NCI-H460 (cell line): Measurements from ENCODE around the gene LRRC23. TPM values are rescaled to one million over a fixed set of nuclear protein-coding genes. Genes with fewer than 3 reads are reported as not detected.
"Not testable (repeated sequence)": the region's sequence is repeated elsewhere in the genome, so short reads cannot be mapped to it uniquely, and the experiment has no call there.

Experiments used
- DNase-seq: peaks from one replicate; pipeline ENCODE4 v3.0.0-alpha.2; 2016; ENCODE audit warnings: low read depth; ENCODE audit errors: extremely low read depth
- total RNA-seq: library from RNA; depleted of rRNA; stranded (reverse); fragments of >200 nt; shearing (Covaris generic); gene quantifications from 2 replicates; pipeline ENCODE4 v1.2.3, GENCODE V29; 2014

Gene LRRC23
- total RNA-seq, 1 experiment from 2014 or later, result 12.7 TPM

DNA sequence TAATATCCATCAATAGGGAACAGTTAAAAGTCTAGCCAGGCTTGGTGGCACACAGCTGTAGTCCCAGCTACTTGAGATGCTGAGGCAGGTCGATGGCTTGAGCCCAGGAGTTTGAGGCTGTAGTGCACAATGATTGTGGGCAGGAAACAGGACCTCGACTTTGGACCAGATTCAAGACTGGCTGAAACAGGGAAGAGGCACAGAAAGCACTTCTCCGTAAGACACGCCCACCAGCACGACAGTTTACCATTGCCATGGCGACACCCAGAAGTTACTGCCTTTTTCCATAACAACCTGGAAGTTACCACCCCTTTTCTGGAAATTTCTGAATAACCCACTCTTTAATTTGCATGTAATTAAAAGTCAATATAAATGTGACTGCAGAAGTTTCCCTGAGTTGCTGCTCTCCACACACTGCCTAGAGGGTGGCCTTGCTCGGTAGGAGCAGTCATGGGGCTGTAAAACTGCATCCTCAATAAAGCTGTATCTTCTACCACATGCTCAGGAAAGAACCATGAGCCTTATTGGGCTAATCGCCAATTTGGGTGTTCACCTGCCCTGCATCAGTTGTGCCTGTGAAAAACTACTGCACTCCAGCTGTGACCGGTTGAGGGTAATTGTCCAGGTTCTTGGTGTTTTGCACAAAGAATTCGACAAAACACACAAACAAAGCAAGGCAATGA lies 4.6 kb upstream of the LRRC23 start:
- no peak for DNase-seq

DNA sequence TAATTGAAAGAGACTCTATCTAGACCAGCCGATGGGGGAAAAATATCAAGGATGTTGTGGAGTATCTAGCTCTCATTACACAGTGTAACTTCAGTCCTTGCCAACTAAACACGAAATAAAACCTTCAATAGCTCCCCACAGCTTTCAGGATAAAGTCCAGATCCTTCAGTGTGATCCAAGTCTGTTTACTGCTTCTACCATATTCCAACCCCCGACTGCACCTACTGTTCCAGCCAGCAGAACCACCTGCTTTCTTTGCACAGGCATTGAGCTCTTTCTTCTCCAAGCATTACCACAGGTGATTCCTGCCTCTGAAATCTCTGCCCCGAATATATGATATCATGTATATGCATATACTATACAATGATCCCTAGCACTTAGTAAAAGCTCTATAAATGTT lies 2.2 kb upstream of the LRRC23 start:
- no peak for DNase-seq

DNA sequence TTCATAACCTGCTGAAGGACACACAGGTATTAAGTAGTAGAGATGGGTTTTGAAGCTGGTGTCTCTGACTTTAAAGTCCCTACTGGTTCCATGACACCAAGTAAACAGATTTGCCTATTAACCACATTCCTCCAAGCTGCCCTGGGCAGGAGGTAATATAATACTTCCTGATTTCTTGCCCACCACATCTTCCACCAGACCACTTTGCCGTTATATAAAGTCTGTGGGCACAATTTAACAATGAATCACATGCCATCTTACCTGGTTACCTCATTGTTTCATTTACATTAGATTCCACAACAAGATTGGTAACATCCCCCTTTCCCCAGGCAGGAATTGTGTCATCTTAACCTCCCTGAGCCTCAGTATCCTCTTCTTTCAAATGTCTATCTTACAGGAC lies 900 bp upstream of the LRRC23 start:
- DNase-seq, result no peak

DNA sequence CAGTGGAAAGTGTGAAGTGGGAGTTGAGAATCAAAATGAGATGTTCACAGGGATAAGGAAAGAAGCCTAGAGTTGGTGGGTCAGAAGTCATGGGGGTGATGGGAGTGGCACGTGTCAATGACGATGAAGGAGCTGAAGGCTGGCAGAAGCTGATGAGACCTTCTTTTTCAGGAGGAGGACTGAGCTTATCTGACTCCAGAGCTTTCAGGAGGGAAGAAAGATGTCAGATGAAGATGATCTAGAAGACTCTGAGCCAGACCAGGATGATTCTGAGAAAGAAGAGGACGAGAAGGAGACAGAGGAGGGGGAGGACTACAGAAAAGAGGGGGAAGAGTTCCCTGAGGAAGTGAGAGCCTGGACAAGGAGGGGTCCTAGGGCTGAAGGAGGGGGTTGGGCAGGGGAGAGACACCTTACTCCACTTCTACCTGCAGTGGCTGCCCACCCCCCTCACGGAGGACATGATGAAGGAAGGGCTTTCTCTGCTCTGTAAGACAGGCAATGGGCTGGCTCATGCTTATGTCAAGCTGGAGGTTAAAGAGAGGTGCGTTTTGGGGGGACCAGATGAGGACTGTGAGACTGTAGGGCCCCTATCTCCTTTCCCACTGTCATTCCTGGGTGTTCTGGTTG lies 905 bp downstream of the LRRC23 start:
- no peak for DNase-seq

DNA sequence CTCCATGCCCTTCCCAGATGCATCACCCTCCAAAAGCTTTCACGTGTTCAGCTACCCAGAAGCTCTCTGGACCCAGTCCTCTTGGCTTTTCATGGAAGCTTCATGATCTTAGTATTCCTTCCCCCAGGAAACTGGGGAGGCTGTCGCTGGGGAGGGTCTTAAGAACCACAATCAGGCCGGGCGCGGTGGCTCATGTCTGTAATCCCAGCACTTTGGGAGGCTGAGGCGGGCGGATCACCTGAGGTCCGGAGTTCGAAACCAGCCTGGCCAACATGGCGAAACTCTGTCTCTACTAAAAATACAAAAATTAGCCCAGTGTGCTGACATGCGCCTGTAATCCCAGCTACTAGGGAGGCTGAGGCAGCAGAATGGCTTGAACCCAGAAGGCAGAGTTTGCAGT lies 3.5 kb downstream of the LRRC23 start:
- DNase-seq, result not testable (repeated sequence)

DNA sequence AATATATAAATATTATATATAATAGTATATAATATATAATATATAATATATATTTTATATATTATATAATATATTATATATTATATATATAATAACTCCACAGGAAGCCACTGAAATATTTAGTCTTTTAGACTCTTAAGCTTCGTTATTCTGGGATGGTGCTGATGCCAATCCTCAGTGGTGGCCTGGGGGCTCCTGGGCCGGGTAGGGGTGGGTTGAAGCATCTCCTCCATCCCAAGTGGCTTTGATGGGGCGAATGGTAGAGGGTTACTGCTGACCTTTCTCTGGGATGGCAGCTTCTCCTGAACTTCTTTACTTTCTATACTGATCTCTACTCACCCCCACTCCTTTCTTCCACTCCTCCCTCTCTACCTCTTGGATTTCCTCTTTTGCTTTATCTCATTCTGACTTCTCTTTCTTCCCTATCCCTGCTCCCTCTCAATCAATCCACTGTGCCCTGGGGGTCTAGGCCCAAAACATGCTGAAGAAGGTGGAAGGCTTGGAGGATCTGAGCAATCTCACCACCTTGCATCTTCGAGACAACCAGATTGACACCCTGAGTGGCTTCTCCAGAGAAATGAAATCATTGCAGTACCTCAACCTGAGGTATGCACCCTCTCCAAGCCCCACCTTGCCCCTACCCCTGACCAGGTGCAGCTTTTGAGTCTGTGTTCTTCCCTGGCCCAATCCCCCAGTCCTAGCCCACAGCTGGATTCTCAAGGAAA lies 5.0 kb downstream of the LRRC23 start:
- no peak for DNase-seq

DNA sequence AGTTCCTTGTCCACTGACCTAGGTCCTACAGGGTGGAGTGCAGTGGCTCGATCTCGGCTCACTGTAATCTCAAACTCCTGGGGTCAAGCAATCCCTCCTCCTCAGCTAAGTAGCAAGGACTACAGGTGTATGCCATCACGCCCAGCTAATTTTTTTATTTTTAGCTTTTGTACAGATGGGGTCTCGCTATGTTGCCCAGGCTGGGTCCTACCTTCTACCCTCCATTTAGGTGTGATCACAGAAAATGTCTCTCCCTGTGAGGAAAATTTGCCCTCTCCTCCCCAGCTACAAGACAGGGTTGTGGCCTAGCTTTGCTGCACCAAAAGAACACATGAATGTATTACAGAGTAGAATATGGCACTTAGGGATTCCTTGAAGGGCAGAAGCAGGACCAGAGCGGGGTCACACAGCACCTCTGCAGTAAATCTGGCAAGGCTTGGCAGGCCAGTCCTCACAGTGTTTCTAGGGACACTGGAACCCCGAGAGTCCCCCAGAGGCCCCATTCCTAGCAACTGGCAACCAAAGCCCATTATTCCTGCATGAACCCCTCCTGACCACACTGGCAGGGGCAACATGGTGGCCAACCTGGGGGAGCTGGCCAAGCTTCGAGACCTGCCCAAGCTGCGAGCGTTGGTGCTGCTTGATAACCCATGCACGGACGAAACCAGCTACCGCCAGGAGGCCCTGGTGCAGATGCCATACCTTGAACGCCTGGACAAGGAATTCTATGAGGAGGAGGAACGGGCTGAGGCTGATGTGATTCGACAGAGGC lies 7.7 kb downstream of the LRRC23 start:
- DNase-seq, result no peak

DNA sequence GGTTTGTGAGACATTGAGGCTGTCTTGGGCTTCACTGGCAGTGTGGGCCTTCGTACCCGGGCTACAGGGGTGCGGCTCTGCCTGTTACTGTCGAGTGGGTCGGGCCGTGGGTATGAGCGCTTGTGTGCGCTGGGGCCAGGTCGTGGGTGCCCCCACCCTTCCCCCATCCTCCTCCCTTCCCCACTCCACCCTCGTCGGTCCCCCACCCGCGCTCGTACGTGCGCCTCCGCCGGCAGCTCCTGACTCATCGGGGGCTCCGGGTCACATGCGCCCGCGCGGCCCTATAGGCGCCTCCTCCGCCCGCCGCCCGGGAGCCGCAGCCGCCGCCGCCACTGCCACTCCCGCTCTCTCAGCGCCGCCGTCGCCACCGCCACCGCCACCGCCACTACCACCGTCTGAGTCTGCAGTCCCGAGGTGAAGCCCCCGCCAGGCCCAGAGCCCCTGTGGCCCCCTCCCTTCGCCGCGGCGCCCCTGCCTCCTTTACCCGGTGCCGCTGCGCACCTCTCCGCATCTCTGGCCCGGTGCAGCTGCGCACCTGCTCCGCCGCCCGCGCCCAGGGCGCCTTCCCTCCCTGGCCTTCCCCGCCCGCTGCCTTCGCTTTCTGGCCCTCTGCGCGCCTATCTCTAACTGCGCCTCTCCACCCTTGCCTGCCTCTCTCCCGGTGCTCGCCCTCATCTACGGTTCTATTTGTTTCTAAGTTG lies 9.8 kb downstream of the LRRC23 start, which contains the start of gene ENO2:
ENO2 (plus strand) TSS at position 335 of the 701 bp plus-strand sequence. CDS start 1,253 bp downstream, outside the sequence.
- DNase-seq, result no peak

DNA sequence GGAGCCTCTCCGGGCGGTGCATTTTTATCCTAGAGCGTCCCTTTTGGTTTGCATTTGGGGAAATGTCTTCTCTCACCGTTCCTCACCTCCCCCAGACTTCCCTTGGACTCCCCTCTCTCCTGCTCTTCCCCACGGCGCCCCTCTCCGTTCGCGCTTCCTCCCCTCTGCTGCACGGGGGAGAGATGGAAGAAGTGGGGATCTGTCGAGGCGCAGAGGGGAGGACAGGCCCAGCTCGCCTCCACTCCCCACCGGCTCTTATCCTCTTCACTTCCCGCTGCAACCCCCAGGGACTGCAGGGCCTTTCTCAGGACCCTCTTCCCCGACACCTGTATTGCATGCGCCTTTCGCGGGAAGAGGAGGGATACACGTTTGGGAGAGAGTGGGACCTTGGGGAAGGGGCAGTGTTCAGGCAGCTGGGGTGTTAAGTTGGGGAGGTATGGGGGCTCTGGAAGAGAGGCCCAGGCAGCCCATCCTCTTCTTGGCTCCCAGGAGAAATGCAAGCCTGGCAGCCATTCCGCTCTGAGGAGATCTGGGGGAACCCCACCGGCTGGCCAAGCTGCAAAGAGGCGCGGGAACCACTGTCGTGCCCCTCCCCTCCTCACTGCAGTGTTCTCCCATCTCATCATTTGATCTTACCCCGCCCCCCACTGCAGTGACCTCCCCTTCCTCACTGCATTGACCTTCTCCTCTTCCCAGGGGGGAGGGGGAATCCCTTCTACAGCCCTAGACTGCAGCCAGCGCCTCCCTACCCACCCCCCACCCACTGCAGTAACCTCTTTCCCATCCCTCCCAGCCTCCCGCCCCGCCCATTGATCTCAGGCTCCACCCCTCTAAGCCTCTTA lies 10.5 kb downstream of the LRRC23 start:
- DNase-seq, result no peak

DNA sequence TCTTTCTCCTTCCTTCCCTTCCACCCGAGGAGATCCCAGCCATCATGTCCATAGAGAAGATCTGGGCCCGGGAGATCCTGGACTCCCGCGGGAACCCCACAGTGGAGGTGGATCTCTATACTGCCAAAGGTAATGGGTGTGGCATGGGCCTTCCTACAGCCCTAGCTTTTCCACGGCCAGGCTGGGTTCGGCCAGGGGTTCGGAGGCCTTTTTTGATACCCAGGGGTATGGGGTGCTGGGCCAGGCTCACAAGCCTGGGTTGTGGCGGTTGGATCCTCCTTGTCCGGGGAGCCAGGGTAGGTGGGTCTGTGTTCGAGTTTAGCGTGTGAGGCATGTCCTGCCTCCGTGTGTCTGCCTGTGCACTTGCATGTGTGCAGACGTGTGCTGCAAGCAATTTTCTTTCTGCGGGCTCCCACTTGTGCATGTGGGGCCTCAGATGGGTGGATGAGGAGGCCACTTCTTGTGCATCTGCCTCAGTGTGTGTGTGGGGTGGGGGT lies 11.2 kb downstream of the LRRC23 start:
- no peak for DNase-seq

DNA sequence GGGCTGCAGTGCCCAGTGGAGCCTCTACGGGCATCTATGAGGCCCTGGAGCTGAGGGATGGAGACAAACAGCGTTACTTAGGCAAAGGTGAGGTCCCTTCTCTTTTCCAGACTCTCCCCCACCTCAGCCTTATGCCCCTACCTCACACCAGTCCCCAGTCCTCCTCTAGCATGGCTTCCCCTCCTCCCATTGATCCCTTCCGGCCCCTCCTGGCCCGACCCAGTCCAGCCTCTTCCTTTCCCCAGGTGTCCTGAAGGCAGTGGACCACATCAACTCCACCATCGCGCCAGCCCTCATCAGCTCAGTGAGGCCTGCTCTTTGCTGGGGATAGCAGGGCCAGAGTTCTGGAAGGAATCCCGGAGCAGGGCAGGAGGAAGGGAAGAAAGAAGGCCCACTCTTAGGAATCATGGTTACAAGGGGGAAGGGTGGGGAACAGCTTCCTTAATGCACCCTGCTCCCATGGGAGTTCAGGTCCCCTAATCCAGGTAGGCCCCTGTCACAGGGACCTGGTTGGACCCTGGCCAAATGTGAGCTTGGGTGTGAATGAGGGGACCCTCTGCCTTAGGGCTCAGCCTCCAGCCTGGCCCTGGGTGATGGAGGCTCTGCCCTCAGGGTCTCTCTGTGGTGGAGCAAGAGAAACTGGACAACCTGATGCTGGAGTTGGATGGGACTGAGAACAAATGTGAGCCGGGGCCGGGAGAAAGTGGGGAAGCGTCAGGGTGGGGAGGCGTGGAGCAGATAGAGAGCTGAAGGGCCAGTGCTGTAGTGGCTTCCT lies 12.0 kb downstream of the LRRC23 start:
- DNase-seq, result no peak

DNA sequence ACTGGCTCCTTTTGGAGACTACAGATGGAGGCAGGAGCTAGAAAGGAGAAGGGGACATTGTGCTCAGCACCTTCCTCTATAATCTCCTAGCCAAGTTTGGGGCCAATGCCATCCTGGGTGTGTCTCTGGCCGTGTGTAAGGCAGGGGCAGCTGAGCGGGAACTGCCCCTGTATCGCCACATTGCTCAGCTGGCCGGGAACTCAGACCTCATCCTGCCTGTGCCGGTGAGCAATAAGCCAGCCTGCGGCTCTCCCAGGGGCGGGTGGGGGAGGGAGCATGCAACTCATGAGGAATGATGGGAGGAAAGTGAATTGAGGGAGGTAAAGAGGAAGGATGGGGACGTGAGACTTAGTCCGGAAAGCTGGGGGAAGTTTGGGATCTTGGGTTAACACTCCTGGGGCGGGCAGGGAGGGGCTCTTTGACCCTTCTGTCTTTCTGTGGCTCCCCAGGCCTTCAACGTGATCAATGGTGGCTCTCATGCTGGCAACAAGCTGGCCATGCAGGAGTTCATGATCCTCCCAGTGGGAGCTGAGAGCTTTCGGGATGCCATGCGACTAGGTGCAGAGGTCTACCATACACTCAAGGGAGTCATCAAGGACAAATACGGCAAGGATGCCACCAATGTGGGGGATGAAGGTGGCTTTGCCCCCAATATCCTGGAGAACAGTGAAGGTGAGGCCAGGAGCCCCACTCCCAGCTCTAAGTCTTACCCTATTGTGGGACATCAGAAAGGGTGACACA lies 13.0 kb downstream of the LRRC23 start:
- DNase-seq, result no peak

DNA sequence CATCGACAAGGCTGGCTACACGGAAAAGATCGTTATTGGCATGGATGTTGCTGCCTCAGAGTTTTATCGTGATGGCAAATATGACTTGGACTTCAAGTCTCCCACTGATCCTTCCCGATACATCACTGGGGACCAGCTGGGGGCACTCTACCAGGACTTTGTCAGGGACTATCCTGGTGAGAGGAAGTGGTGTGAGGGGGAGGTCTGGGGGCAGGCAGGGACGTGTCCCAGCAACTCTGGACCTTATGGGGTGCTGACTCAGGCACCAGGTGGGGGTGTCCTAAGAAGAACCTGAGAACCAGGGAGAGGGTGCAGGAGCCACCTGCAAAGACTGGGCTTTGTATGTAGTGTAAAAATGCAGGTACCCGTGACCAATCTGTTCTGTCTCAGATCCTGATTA lies 15.0 kb downstream of the LRRC23 start:
- no peak for DNase-seq

DNA sequence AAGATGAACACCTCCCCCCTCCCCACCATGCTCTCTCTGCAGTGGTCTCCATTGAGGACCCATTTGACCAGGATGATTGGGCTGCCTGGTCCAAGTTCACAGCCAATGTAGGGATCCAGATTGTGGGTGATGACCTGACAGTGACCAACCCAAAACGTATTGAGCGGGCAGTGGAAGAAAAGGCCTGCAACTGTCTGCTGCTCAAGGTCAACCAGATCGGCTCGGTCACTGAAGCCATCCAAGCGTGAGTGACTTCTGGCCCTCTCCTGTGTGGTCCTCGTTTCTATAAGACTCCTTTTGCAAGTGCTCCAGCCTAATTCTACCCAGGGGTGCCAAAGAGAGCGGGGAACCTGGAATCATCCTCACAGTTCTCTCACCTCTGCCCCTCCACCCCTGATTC lies 16.9 kb downstream of the LRRC23 start:
- DNase-seq, result no peak

DNA sequence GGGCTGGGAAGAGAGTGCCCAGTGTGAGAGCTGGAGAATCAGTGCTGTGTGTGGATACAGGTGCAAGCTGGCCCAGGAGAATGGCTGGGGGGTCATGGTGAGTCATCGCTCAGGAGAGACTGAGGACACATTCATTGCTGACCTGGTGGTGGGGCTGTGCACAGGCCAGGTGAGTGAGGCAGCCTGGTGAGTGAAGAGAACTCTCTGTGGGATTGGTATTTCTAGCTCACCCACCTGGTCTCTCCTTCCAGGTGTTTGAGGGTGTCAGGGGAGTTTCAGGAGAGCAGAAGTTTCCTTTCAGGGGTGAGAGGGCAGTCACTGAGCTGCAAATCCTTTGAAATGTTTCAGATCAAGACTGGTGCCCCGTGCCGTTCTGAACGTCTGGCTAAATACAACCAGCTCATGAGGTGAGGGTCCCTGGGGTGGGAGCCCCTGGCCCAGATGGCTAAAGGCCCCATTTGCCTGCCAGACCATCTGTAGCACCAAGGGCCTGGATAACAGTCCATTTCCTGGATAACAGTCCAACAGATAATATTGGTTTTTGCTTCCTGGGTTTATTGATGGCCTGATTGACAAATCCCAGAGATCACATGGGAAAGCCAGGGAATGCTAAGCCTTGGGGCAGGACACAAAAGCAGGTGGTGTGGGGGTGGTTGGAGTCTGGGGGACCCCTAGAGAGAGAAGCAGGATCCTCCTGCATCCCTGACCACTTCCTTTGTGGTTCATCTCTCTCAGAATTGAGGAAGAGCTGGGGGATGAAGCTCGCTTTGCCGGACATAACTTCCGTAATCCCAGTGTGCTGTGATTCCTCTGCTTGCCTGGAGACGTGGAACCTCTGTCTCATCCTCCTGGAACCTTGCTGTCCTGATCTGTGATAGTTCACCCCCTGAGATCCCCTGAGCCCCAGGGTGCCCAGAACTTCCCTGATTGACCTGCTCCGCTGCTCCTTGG lies 17.6 kb downstream of the LRRC23 start:
- DNase-seq, result no peak

DNA sequence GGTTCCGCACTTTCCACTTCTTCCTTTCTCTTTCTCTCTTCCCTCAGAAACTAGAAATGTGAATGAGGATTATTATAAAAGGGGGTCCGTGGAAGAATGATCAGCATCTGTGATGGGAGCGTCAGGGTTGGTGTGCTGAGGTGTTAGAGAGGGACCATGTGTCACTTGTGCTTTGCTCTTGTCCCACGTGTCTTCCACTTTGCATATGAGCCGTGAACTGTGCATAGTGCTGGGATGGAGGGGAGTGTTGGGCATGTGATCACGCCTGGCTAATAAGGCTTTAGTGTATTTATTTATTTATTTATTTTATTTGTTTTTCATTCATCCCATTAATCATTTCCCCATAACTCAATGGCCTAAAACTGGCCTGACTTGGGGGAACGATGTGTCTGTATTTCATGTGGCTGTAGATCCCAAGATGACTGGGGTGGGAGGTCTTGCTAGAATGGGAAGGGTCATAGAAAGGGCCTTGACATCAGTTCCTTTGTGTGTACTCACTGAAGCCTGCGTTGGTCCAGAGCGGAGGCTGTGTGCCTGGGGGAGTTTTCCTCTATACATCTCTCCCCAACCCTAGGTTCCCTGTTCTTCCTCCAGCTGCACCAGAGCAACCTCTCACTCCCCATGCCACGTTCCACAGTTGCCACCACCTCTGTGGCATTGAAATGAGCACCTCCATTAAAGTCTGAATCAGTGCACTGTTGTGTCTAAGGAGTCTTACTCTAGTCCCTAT lies 18.5 kb downstream of the LRRC23 start:
- no peak for DNase-seq
